H1 (cell line): ENCODE data around the gene BARX1. TPM values are rescaled to one million over a fixed set of nuclear protein-coding genes. Genes with fewer than 3 reads are reported as not detected.

ENCODE experiments used
- CREB1 ChIP-seq: IDR thresholded peaks from 2 replicates; pipeline ENCODE4 v1.6.1; 2012; ENCODE audit warnings: inconsistent platforms
- HDAC2 ChIP-seq, 2 experiments: fragments of 300-600 bp in 1 of 2; sonication (generic) in 1 of 2; IDR thresholded peaks; 2 replicates each; pipeline ENCODE4 v1.6.1; 2011 to 2012; ENCODE audit warnings: low read depth in 2 of 2, low read length in 2 of 2, mild to moderate bottlenecking in 2 of 2, moderate library complexity in 2 of 2, borderline replicate concordance in 1 of 2, inconsistent platforms in 1 of 2
- SP2 ChIP-seq: IDR thresholded peaks from 2 replicates; pipeline ENCODE4 v1.6.1; 2012; ENCODE audit warnings: mild to moderate bottlenecking, low read length, inconsistent platforms
- TEAD4 ChIP-seq: IDR thresholded peaks from 2 replicates; pipeline ENCODE4 v1.6.1; 2012; ENCODE audit warnings: low read depth, low read length, inconsistent platforms, mixed read lengths
- YY1 ChIP-seq: IDR thresholded peaks from 2 replicates; pipeline ENCODE4 v1.6.1; 2011; ENCODE audit warnings: low read depth, mild to moderate bottlenecking, low read length
- polyA plus RNA-seq, 7 experiments: library from polyadenylated mRNA; depleted of rRNA in 3 of 7; stranded (reverse) in 5 of 7; unstranded in 2 of 7; fragments of >200 nt in 5 of 7; fragments of 200-250 nt in 2 of 7; gene quantifications; 1 replicate in 5 of 7; 2 replicates in 1 of 7; 4 replicates in 1 of 7; pipeline versions ENCODE4 v1.2.1 to v1.2.3, GENCODE V29; 2011 to 2013; ENCODE audit warnings: missing spikeins in 2 of 7, mixed read lengths in 2 of 7
- total RNA-seq: library from RNA; stranded (reverse); fragmentation: NEBNext Ultra II Directional; extraction: Animal tissue kit (Norgen Biotek cat#: 25700); gene quantifications from 2 replicates; pipeline ENCODE4 v1.2.1, GENCODE V29; 2021
- TF ChIP-seq, protein P1 (sequence below): IDR thresholded peaks from 2 replicates; pipeline ENCODE4 v1.6.1; 2011; ENCODE audit warnings: low read length, improper control_type of control experiment

The BARX1 gene
- total and polyA plus RNA-seq, 2 of the 8 experiments (the other 6 are each of a cell fraction or from before 2014, with no cell fraction given) = 0.79 to 2.6 TPM

DNA sequence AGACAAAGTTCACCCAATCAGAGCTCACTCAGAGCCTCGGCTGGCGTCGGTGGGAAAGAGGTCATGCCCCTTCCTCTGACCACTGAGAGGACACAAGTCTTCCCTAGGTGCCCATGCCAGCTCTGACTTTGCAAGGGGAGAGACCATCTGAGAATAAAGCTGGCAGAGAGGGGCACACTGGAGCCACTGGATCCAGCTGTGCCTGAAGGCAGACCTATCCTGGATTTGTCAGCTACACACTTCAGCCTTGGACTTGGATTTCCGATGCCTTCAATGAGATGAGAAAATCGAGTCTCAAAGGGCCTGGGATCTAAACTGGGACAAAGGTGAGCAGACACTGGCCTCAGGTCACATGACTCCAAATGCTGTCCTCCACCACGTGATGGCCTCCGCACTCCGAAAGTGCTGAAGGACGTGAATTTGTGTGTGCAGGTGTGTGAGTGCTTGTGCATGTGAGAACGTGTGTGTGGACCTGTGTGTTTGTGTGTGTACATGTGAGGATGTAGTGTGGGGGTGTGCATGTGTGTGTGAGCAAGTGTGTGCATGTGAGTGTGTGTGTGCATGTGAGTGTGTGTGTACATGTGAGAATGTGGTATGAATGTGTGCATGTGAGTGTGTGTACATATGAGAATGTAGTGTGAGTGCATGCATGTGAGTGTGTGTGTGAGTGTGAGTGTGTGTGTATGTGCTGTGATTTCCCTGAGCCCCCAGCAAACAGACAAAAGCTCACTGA, 37.9 kb downstream of the BARX1 start (continued):
- TF ChIP-seq, protein P1, sequence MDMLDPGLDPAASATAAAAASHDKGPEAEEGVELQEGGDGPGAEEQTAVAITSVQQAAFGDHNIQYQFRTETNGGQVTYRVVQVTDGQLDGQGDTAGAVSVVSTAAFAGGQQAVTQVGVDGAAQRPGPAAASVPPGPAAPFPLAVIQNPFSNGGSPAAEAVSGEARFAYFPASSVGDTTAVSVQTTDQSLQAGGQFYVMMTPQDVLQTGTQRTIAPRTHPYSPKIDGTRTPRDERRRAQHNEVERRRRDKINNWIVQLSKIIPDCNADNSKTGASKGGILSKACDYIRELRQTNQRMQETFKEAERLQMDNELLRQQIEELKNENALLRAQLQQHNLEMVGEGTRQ = no peak
- TF ChIP-seq YY1 (no peak), SP2 (no peak), CREB1 (no peak), HDAC2 (IDR thresholded peaks at IDR 0.05; ENCODE audit: borderline replicate concordance in 1 of 2, low read depth in 2 of 2, low read length in 2 of 2) (no peak), TEAD4 (no peak)
